Activated naive CD8-positive, alpha-beta T cell treated with anti-CD3 and anti-CD28 coated beads, Interleukin-2, amount 50 U/mL, for 16 hours (primary cell): ENCODE results near the gene GABRA4.

Experiments used
- DNase-seq: peaks from one replicate; pipeline ENCODE4 v3.0.0-alpha.2; 2020; ENCODE audit warnings: low read depth, low spot score

GABRA4 gene

DNA sequence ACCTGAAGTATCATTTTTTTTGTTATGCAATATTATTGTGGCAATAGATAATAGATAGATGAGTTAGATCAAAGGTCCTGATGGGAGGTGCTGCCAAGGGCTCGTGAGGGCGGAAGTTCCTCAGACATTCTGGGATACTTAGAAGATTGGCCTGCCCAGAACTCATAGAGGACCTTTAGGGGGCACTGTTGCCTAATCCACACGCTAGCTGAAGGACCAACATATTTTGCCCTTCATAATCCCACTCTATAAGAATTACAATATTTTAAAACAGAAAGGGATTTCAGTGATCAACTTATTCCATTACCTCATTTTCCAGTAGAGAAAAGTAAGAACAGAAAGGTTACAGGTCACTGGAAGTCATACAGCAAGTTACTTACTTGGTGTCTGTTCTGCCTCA is 61.4 kb downstream of the GABRA4 start:
- no peak for DNase-seq

DNA sequence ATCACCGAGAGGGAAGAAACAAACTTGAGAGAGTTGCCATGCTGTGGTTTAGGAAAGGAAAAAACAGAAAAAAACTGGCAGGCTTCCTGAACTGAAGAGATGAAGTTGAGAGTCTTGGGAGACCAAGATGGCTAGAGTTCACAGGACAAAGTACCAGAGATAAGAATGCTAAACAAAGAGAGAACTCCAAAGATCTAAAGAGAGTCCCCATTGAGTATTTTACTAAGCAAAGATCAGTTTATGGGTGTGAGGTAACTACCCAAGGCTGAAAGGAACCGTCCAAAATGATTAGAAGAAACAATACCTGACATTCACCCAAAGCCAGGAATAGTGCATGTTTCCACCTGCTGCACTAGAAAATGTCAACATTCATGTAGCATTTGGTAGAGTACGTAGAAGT is 62.5 kb downstream of the GABRA4 start:
- DNase-seq: no peak

DNA sequence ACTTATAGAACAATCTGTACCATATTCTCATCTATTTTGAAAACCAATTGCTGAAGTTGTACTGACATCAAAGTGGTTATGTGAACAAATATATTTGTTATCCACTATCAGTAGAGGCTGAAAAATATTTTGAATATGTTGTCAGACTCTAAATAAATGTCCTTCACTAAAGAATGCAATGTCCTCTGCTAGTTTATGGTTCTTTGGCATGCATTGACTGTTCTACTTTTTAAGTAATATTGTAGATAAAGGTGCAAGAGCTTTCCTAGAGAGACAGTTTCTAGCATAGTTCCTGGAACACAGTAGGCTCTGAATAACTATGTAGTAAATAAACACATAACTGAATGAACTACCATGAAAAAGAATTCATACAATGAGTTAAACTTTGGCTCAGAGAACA is 66.2 kb downstream of the GABRA4 start:
- DNase-seq: no peak

DNA sequence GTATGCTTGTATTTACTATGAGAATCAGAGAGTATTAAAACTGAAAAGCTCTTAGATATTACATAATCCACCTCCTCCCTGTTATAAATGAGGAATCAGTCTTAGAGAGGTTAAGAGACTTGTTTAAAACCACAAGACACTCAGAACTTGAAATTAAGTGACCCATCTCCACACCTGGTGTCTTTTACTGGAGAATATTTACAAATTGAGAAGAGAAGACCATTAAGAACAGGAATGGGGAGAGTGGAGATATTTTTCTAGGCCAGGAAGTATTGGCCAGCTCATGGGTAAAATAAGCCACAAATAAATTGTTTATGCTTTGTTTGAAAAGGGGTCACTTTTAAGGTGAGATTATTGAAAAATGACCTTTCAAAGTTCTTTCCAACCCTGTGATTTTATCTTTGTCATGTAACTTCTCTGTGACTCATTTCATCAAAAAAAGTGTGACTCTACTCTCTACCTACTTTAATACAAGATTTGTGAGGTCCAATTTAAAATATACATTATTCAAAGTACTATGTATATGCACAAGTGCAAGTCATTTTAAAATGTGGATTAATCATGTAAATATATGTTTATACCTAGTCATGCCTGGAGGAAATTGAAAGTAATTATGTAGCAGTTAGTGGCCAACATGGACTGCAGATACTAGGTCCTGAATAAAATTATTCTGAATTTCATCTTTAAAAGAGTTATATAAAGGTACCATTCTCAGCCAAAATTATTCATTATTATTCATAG is 68.4 kb downstream of the GABRA4 start:
- no peak for DNase-seq

DNA sequence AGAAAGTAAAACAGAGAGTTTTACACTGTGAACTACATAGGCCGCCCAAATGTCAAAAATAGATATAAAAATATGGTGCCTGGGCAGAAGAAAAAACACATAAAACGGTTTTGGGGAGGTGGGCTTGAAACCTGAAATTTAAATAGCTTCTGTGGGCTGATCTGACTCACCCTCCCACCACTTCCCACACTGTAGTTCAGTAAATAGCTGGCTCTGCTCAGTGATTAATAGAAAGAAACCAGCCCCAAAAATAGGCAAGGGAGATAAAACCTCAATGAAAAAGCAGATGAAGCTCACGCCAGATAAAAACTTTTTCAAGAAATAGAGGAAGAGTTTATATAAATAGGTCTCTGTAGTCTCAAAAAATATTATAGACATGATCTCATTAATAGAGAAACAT is 71.2 kb downstream of the GABRA4 start:
- no peak for DNase-seq

DNA sequence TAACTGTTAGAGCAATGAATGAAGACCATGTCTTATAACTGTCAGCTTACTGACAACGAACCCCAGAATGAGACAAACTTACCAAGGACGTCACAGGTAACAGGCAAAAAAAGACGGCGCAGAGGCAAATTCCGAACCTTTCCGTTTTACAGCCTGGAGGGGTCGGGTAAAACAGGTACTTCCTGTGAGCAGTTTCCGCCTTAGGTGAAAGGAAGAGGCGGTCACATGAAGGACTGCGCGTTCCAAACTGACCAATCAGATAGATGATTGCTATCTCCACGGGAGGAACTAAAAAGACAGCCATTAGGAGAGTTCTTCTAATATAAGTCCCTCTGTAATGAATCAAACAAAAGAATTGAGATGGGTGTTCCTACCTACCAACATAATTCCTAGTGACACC is 84.3 kb downstream of the GABRA4 start, which contains the start of gene COX7B2:
Gene COX7B2 (minus strand): TSS at position 168 of the 400 bp plus-strand sequence. CDS start 174,053 bp downstream, outside the sequence.
- no peak for DNase-seq

DNA sequence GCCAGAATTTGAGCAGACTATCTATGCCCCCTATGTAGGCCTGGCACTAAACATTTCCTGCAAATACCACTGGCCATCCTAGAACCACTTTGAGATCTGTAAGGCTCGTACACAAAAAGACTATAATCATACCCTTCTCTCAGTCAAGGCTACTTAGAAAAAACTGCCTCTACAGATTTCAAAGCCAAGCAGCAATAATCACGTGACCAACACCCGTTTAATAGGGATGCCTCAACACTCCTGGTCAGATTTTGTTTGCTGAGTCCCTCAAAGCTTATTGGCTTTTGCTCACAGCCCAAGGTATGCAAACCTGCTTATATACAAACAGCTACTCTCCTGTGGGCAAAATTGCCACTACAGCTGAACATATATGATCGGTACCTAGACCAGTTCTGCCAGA is 85.2 kb downstream of the GABRA4 start:
- no peak for DNase-seq

DNA sequence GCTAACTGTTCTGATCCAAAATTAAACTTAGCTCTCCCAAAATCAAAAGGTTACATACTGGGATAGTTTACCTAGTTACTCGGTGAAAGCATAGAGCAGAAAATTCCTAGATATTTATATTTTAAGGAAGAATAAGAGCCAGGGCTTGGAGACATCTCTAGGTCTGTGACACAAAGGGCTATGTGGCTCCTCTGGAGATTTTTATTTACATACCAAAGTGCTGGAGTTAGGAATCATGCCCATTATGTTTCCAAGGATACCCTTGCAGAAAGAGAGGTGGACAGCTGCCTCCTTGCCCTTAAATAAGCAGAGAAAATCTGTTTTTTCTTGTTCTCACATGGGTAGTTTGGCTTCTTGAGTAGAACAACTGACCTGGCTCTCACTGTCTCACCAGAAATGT is 93.3 kb downstream of the GABRA4 start:
- no peak for DNase-seq

DNA sequence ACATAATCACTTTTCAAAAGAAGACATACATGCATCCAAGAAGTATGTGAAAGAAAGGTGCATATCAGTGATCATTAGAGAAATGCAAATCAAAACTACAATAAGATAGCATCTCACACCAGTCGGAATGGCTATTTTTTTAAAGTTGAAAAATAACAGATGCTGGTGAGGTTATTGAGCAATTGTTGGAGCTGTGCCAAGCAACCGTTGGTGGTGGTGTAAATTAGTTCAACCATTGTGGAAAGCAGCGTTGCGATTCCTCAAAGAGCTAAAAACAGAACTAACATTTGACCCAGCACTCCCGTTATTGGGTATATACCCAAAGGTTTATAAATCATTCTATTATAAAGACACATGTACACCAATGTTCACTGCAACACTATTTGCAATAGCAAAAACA is 98.6 kb downstream of the GABRA4 start:
- DNase-seq: no peak

DNA sequence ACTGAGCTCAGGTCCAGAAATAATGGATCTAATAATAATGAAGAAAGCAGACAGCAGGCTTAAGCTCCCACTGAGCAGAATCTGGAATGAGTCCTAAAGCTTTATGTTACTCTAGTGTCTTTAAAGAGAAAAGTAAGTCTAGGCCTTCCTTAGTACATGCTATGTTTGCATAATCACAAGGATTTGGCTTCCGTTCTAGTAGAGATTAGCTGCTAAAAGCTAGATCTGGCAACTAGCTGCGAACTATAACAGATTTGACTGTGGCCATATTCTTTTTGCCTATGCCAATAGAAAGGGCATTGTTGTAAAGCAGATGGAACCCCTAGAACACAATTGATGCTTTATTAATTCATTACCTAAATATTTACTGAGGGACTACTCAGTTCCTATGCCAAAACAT is 103.3 kb downstream of the GABRA4 start:
- DNase-seq: no peak

DNA sequence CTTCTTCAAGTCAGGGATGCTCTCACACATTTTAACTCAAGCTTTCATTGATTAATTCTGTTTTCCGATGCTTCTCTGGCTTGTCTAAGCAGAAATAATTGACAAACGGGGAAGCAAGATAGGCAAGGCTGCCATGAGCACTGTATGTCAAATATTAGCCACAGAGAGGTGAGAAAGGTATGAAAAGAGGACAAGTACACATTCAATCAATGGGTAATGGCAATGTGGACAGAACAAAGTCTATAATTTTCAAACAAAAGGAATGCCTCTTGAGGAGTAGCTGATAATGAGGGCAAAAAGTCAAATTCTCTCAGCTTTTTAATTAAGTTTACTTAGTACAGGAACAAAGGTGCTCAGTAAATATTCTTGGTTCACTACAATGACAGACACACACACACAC is 104.0 kb downstream of the GABRA4 start:
- no peak for DNase-seq

DNA sequence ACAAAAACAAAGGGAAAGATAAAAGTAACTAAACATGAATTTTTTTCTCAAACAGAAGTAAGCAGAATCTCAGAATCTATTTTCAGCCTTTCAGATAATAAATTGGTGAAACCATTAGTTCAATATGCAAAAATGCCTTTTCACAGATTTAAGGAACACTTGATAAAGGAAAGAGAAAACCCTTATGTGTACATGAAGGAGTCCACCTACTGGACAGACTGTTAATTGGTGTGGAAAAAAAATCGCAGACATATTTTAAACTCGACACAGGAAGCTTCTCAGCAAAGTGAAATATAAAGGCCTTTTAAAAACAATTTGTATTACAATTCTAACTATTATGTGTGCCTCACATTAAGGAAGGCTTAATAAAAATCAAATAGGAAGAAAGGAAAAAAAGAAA is 106.7 kb downstream of the GABRA4 start:
- DNase-seq: no peak

DNA sequence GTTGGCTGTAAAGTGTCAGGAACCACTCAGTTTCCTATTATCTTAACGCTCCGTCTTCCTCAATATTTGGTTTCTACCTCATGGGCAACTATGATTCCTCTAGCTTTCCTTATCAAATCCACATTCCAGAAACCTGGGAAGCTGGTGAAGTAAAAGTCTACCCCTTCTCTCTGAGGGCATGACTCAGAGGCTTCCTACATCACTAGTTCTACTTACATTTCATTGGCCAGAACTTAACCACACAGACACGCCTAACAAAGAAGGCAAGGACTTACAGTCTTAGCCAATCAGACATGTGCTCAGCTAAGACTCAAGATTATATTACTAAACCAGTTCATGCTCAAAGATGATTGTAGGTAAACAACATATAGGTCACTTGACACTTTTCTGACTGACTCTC is 114.7 kb downstream of the GABRA4 start:
- no peak for DNase-seq

DNA sequence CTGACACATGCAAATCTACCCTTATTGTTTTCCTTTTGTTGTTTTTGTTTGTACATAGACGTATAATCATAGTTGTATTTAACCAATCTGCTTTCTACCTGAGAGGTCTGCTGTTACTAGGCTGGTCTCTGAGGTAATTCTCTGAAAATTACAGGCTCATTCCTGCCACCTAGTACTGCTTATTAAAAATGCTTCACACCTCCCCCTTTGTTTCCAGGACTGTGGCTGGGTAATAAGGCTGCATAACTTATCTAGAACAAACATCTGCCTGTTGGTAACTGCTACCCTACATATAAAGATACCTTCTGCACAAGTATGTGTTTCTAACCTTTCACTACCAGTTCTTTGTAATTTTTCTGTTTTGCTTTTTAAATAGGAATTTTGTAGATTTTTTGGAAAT is 118.6 kb downstream of the GABRA4 start:
- no peak for DNase-seq

DNA sequence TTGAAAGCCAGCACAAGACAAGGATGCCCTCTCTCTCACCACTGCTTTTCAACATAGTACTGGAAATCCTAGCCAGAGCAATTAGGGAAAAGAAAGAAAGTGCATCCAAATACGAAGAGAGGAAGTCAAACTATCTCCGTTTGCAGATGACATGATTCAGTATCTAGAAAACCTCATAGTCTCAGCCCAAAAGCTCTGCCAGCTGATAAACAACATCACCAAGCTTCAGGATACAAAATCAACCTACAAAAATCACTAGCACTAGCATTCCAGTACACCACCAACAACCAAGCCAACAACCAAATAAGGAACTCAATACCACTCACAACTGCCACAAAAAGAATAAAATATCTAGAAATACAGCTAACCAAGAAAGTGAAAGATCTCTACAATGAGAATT is 123.0 kb downstream of the GABRA4 start:
- DNase-seq: no peak
